H9 (cell line): ENCODE measurements around the gene SCP2. TPM values are rescaled to one million over a fixed set of nuclear protein-coding genes. Genes with fewer than 3 reads are reported as not detected.

Source experiments
- DNase-seq: peaks from one replicate; pipeline ENCODE4 v3.0.0-alpha.2; 2017
- H2AFZ ChIP-seq: one replicate; pipeline ENCODE4 v1.6.1; 2013; ENCODE audit warnings: mild to moderate bottlenecking, low read length, control low read depth, moderate library complexity
- H2AK5ac ChIP-seq: 2 replicates; pipeline ENCODE4 v1.6.1; 2013; ENCODE audit warnings: low read length, control low read depth, mixed read lengths; ENCODE audit not compliant: insufficient read length
- H2BK120ac ChIP-seq: one replicate; pipeline ENCODE4 v1.6.1; 2013; ENCODE audit warnings: low read depth, mild to moderate bottlenecking, low read length, control low read depth, inconsistent platforms; ENCODE audit not compliant: poor library complexity, severe bottlenecking
- H2BK12ac ChIP-seq: 2 replicates; pipeline ENCODE4 v1.6.1; 2013; ENCODE audit warnings: low read length, control low read depth, mixed read lengths, low read depth; ENCODE audit not compliant: insufficient read length
- H2BK15ac ChIP-seq: 2 replicates; pipeline ENCODE4 v1.6.1; 2013; ENCODE audit warnings: low read depth, low read length, control low read depth
- H2BK20ac ChIP-seq: one replicate; pipeline ENCODE4 v1.6.1; 2013; ENCODE audit warnings: low read depth, mild to moderate bottlenecking, low read length, control low read depth, inconsistent platforms; ENCODE audit not compliant: poor library complexity, severe bottlenecking
- H2BK5ac ChIP-seq: 2 replicates; pipeline ENCODE4 v1.6.1; 2013; ENCODE audit warnings: low read length, control low read depth, mixed read lengths; ENCODE audit not compliant: insufficient read length
- H3K14ac ChIP-seq: 2 replicates; pipeline ENCODE4 v1.6.1; 2013; ENCODE audit warnings: low read length, control low read depth; ENCODE audit not compliant: insufficient read depth
- H3K18ac ChIP-seq: 2 replicates; pipeline ENCODE4 v1.6.1; 2013; ENCODE audit warnings: low read depth, mild to moderate bottlenecking, mixed read lengths, low read length, control low read depth; ENCODE audit not compliant: insufficient read length
- H3K23ac ChIP-seq: 2 replicates; pipeline ENCODE4 v1.6.1; 2013; ENCODE audit warnings: low read length, control low read depth, mixed read lengths, low read depth; ENCODE audit not compliant: insufficient read length
- H3K23me2 ChIP-seq: 2 replicates; pipeline ENCODE4 v1.6.1; 2013; ENCODE audit warnings: low read depth, mild to moderate bottlenecking, mixed read lengths, low read length, control low read depth; ENCODE audit not compliant: insufficient read length, poor library complexity, severe bottlenecking
- H3K27ac ChIP-seq: 2 replicates; pipeline ENCODE4 v1.5.1; 2013; ENCODE audit warnings: low read length, control low read depth, mixed read lengths, low read depth; ENCODE audit not compliant: insufficient read length
- H3K27me3 ChIP-seq: 2 replicates; pipeline ENCODE4 v1.6.1; 2013; ENCODE audit warnings: low read length, control low read depth, inconsistent platforms; ENCODE audit not compliant: insufficient read depth
- H3K4ac ChIP-seq: 2 replicates; pipeline ENCODE4 v1.6.1; 2013; ENCODE audit warnings: low read depth, mild to moderate bottlenecking, control low read depth, inconsistent platforms, low read length, moderate library complexity
- H3K4me1 ChIP-seq: 2 replicates; pipeline ENCODE4 v1.6.1; 2013; ENCODE audit warnings: low read length, control low read depth, inconsistent platforms; ENCODE audit not compliant: insufficient read depth
- H3K4me2 ChIP-seq: 2 replicates; pipeline ENCODE4 v1.6.1; 2013; ENCODE audit warnings: low read length, control low read depth, mixed read lengths; ENCODE audit not compliant: insufficient read length, insufficient read depth
- H3K56ac ChIP-seq: 2 replicates; pipeline ENCODE4 v1.6.1; 2013; ENCODE audit warnings: low read depth, mild to moderate bottlenecking, mixed read lengths, low read length, control low read depth; ENCODE audit not compliant: insufficient read length
- H3K79me1 ChIP-seq: 2 replicates; pipeline ENCODE4 v1.6.1; 2013; ENCODE audit warnings: low read depth, mild to moderate bottlenecking, moderate library complexity, low read length, control low read depth, inconsistent platforms; ENCODE audit not compliant: insufficient read depth, poor library complexity, severe bottlenecking
- H3K79me2 ChIP-seq: 2 replicates; pipeline ENCODE4 v1.6.1; 2013; ENCODE audit warnings: low read length, control low read depth, inconsistent platforms; ENCODE audit not compliant: insufficient read depth
- H3K9ac ChIP-seq: 2 replicates; pipeline ENCODE4 v1.6.1; 2013; ENCODE audit warnings: low read length, control low read depth, mixed read lengths; ENCODE audit not compliant: insufficient read length; ENCODE audit errors: extremely low read depth
- H3K9me3 ChIP-seq: one replicate; pipeline ENCODE4 v1.6.1; 2013; ENCODE audit warnings: low read depth, low read length, inconsistent platforms; ENCODE audit not compliant: control insufficient read depth
- H3T11ph ChIP-seq: one replicate; pipeline ENCODE4 v1.6.1; 2013; ENCODE audit warnings: mild to moderate bottlenecking, low read length, control low read depth, inconsistent platforms
- H4K20me1 ChIP-seq: one replicate; pipeline ENCODE4 v1.6.1; 2013; ENCODE audit not compliant: control insufficient read depth, insufficient read length, insufficient read depth
- H4K5ac ChIP-seq: 2 replicates; pipeline ENCODE4 v1.6.1; 2013; ENCODE audit warnings: low read depth, mild to moderate bottlenecking, mixed read lengths, low read length, control low read depth; ENCODE audit not compliant: insufficient read length
- H4K8ac ChIP-seq: replicated peaks from 2 replicates; pipeline ENCODE4 v1.6.1; 2013; ENCODE audit warnings: low read length, control low read depth, mixed read lengths, low read depth; ENCODE audit not compliant: insufficient read length
- H4K91ac ChIP-seq: 2 replicates; pipeline ENCODE4 v1.6.1; 2013; ENCODE audit warnings: low read depth, mild to moderate bottlenecking, moderate library complexity, mixed read lengths, low read length, control low read depth; ENCODE audit not compliant: insufficient read length
- H3K27ac Mint-ChIP-seq, 3 experiments: 2 replicates in 2 of 3; 3 replicates in 1 of 3; pipeline ENCODE4 v1.8.0; 2020 to 2021; ENCODE audit warnings: mixed read lengths in 3 of 3, mild to moderate bottlenecking in 1 of 3, moderate library complexity in 1 of 3
- H3K27me3 Mint-ChIP-seq: 2 replicates; pipeline ENCODE4 v1.8.0; 2021; ENCODE audit warnings: low read depth, mild to moderate bottlenecking, moderate library complexity, mixed read lengths
- H3K36me3 Mint-ChIP-seq, 3 experiments: 2 replicates in 2 of 3; 3 replicates in 1 of 3; pipeline ENCODE4 v1.8.0; 2020 to 2021; ENCODE audit warnings: low read depth in 3 of 3, mixed read lengths in 3 of 3; ENCODE audit not compliant: insufficient read depth in 1 of 3
- H3K4me1 Mint-ChIP-seq, 2 experiments: 2 replicates each; pipeline ENCODE4 v1.8.0; 2020; ENCODE audit warnings: mixed read lengths in 2 of 2
- H3K4me3 Mint-ChIP-seq, 2 experiments: 2 replicates in 1 of 2; 3 replicates in 1 of 2; pipeline ENCODE4 v1.8.0; 2020 to 2021; ENCODE audit warnings: mild to moderate bottlenecking in 2 of 2, mixed read lengths in 2 of 2, moderate library complexity in 1 of 2
- H3K9me3 Mint-ChIP-seq, 2 experiments: 2 replicates in 1 of 2; 3 replicates in 1 of 2; pipeline ENCODE4 v1.8.0; 2020; ENCODE audit warnings: mild to moderate bottlenecking in 2 of 2, mixed read lengths in 2 of 2, moderate library complexity in 1 of 2
- WGBS: extraction: QIAGEN DNeasy Blood & Tissue Kit; methylation state at CpG from one replicate; pipeline ENCODE4 v1.1.7; 2013; ENCODE audit warnings: missing lambda C conversion rate, low lambda C conversion rate, mixed read lengths; ENCODE audit not compliant: insufficient read length; ENCODE audit errors: extremely low coverage; 5-methylcytosine and 5-hydroxymethylcytosine counted together
- total RNA-seq: library from RNA; stranded (reverse); gene quantifications from 2 replicates; pipeline ENCODE4 v1.2.1, GENCODE V29; 2021
- TF ChIP-seq, protein P1 (sequence below): fragments of 200-600 bp; sonication (generic); conservative IDR thresholded peaks from 3 replicates; pipeline ENCODE4 v1.8.0; 2021; ENCODE audit warnings: antibody characterized with exemption, mild to moderate bottlenecking

SCP2 gene
- total RNA-seq, 1 experiment from 2014 or later, result 48.8 TPM

DNA sequence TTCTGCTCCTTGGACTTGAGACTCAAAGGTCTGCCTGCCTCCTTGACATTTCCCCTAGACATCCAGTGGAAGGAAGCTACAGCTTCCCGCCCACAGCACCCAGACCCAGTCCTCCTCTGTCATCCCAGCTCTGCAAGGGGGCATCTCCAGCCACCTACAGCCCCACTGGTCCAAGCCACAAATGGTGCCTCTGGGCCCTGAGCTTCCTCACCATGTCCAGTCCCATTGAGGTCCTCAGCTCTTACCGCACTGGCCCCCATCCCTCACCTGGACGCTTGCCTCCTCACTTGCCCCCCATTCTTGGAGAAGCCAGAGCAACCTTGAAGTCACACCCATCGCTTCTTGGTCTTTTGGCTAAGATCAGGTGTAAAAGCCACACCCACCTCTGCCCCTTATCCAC is 148.1 kb downstream of the SCP2 start:
- H3K27ac Mint-ChIP-seq, result no peak overlapping the region
- Histone ChIP-seq H3K9ac (no peak overlapping the region), H3K9me3 (no peaks in the 10 kb centered on the region), H3T11ph (no peak overlapping the region), H4K5ac (no peak overlapping the region), H4K20me1 (no peaks in the 10 kb centered on the region), H3K27ac (no peak overlapping the region), H2AFZ (no peak overlapping the region), H3K14ac (no peak overlapping the region), H3K27me3 (no peaks in the 10 kb centered on the region), H3K4me2 (no peak overlapping the region), H3K79me1 (no peaks in the 10 kb centered on the region), H2AK5ac (no peak overlapping the region), H4K8ac (no peak overlapping the region), H3K23me2 (peaks cover 3% of the 10 kb centered on the region), H2BK12ac (no peak overlapping the region), H3K18ac (no peak overlapping the region), H3K56ac (no peak overlapping the region), H2BK20ac (no peak overlapping the region), H3K4me1 (no peaks in the 10 kb centered on the region), H2BK120ac (no peak overlapping the region), H4K91ac (no peak overlapping the region), H3K79me2 (no peaks in the 10 kb centered on the region), H3K4ac (no peak overlapping the region), H2BK5ac (no peak overlapping the region), H3K23ac (no peak overlapping the region), H2BK15ac (no peak overlapping the region)
- DNase-seq, result no peak
- no peaks in the 10 kb centered on the region for H3K9me3 Mint-ChIP-seq
- H3K4me3 Mint-ChIP-seq, result no peak overlapping the region; a peak in 1 of 5 replicates
- H3K27me3 Mint-ChIP-seq, result no peaks in the 10 kb centered on the region; the same call in none of the 2 replicates
- H3K4me1 Mint-ChIP-seq, result peaks cover 0 to 9% of the 10 kb centered on the region in 2 experiments; a peak in 1 of 4 replicates
- TF ChIP-seq, protein P1, sequence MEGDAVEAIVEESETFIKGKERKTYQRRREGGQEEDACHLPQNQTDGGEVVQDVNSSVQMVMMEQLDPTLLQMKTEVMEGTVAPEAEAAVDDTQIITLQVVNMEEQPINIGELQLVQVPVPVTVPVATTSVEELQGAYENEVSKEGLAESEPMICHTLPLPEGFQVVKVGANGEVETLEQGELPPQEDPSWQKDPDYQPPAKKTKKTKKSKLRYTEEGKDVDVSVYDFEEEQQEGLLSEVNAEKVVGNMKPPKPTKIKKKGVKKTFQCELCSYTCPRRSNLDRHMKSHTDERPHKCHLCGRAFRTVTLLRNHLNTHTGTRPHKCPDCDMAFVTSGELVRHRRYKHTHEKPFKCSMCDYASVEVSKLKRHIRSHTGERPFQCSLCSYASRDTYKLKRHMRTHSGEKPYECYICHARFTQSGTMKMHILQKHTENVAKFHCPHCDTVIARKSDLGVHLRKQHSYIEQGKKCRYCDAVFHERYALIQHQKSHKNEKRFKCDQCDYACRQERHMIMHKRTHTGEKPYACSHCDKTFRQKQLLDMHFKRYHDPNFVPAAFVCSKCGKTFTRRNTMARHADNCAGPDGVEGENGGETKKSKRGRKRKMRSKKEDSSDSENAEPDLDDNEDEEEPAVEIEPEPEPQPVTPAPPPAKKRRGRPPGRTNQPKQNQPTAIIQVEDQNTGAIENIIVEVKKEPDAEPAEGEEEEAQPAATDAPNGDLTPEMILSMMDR, result no peak
- no peaks in the 10 kb centered on the region for H3K36me3 Mint-ChIP-seq
- WGBS, result no CpG with 5 or more reads among the region's 4 CpGs
